ENCODE measurements around the gene RIN3. TPM values are rescaled to one million over a fixed set of nuclear protein-coding genes. Genes with fewer than 3 reads are reported as not detected.

Gene RIN3
- total and polyA plus RNA-seq, 10 of the 15 experiments (the other 5 are each of a cell fraction or from before 2014, with no cell fraction given), result 0.91 to 23.3 (median 6.3) TPM

DNA sequence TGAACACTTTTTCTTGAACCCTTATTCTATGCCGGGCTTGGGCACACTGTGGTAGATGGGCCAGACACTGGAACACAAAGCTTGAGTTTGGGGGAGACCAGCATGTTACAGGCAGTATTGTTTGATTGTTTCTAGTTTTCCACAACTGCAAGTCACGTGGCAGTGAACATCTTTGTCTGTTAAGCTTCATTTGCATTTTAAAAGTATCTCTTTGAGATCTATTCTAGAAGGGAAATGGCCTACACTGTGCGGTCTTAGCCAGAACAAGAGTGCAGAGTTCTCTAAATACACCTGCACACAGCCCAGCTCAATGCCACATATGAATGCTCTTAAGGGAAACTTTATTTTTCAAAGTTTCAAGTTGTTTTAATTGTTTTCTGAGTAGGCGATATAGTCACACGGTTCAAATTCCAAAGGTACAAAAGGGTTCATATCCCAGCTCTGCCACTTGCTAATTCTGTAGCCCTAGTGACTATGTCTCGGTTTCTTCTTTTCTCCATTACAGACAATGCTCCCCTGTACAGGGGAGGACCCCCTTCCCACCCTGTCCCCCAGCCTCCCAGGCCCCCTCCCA lies 24.9 kb downstream of the RIN3 start (continued):
- TF ChIP-seq EP300 (IDR thresholded peaks at IDR 0.05; ENCODE audit: borderline replicate concordance in 1 of 2, control insufficient read depth in 1 of 2, low read depth in 2 of 2, low read length in 2 of 2) (no peak), RB1 (IDR thresholded peaks at IDR 0.05; ENCODE audit: borderline replicate concordance) (no peak)

DNA sequence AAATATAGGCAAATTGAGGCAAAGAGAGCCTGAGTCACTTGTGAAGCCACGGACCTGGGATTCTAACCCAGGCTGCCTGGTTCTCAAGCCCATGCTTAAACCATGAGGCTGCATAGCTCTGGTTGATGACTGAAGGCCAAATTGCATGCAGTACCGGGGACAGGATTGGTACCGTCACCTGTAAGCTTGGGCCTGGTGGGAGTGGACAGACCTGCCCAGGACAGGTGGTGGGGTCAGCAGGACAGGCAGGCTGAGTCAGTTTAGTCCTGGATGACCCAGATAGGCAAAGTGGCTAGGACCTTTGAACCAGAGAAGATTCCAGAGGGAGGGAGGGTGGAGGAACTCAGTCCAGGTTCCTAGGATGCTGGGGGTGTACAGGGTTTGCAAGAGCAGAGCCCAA lies 25.8 kb downstream of the RIN3 start:
- Histone ChIP-seq H3K9ac (ENCODE audit: control insufficient read depth, insufficient read depth, low read length) (no peak overlapping the region), H3K79me2 (ENCODE audit: control insufficient read depth, insufficient read depth, low read length) (peaks cover 3% of the 10 kb centered on the region; the same call in 1 of the 2 replicates), H2AFZ (ENCODE audit: control insufficient read depth, low read depth, low read length) (peak overlapping the region; percentile 60), H3K9me3 (replicated peaks; ENCODE audit: control insufficient read depth, insufficient read depth, low read length) (no peaks in the 10 kb centered on the region; the same call in 2 of the 3 replicates), H3K36me3 (ENCODE audit: control insufficient read depth in 2 of 2, insufficient read depth in 2 of 2, low read length in 1 of 2) (no peaks in the 10 kb centered on the region), H3K4me2 (ENCODE audit: control insufficient read depth, insufficient read depth) (no peak overlapping the region), H3K27me3 (replicated peaks in 1 of 2; ENCODE audit: control insufficient read depth in 2 of 2, insufficient read depth in 2 of 2, low read length in 1 of 2) (no peaks in the 10 kb centered on the region), H3K4me1 (ENCODE audit: control insufficient read depth, insufficient read depth, low read length) (peaks cover 28% of the 10 kb centered on the region), H4K20me1 (ENCODE audit: control insufficient read depth, insufficient read depth) (no peaks in the 10 kb centered on the region), H3K27ac (ENCODE audit: control insufficient read depth, insufficient read depth) (no peak overlapping the region), H3K4me3 (no peak overlapping the region)
- no TSS peak for BruUV-seq (replicated peaks)
- in situ Hi-C loops (cut with MboI), result no loop called here
- ChIA-PET POLR2A (interaction anchor here (0.6 to 1.0 kb wide), 2 partner anchors 59 to 638 kb away, joined by 3 read pairs; no protein-coding TSS in a partner anchor), SMC1A (ENCODE audit: uncharacterized antibody, unreplicated experiment) (interaction anchor here (1.1 to 2.1 kb wide), 5 partner anchors 8 to 51 kb away, joined by 3 to 10 read pairs (median 8); no protein-coding TSS in a partner anchor), RAD21 (ENCODE audit: unreplicated experiment) (interaction anchor here (1.1 to 1.7 kb wide), 5 partner anchors 25 to 78 kb away, joined by 3 to 13 read pairs (median 3); no protein-coding TSS in a partner anchor), CTCF (interaction anchor here (1.0 to 1.5 kb wide), 2 partner anchors 23 to 48 kb away, joined by 3 to 5 read pairs; no protein-coding TSS in a partner anchor)
- FAIRE-seq (no peak), ATAC-seq (no peak), DNase-seq (ENCODE audit: low read depth, low spot score) (no peak)
- intact Hi-C loops (cut with micrococcal nuclease; ENCODE audit: unreplicated experiment), result no loop called here
- 80% methylated on average over 3 of the region's 3 CpGs for WGBS (ENCODE audit: insufficient coverage, insufficient replicate concordance, low lambda C conversion rate, missing lambda C conversion rate)
- TF ChIP-seq ESRRA (IDR thresholded peaks at IDR 0.05; ENCODE audit: low read length) (no peak), RUNX3 (IDR thresholded peaks at IDR 0.05; ENCODE audit: low read length) (no peak), SUZ12 (IDR thresholded peaks at IDR 0.05; ENCODE audit: unreplicated experiment) (no peak), GATAD2B (conservative IDR thresholded peaks at IDR 0.05; ENCODE audit: low read depth) (no peak), MEF2A (IDR thresholded peaks at IDR 0.05; ENCODE audit: insufficient read depth, low read depth, low read length) (no peak), ATF7 (IDR thresholded peaks at IDR 0.05; ENCODE audit: low read depth) (no peak), CHD4 (IDR thresholded peaks at IDR 0.05) (no peak), CBX5 (IDR thresholded peaks at IDR 0.05; ENCODE audit: low read depth) (no peak), ZNF24 (IDR thresholded peaks at IDR 0.05) (no peak), IKZF1 (conservative IDR thresholded peaks at IDR 0.05) (no peak)
- TF ChIP-seq, protein P1, sequence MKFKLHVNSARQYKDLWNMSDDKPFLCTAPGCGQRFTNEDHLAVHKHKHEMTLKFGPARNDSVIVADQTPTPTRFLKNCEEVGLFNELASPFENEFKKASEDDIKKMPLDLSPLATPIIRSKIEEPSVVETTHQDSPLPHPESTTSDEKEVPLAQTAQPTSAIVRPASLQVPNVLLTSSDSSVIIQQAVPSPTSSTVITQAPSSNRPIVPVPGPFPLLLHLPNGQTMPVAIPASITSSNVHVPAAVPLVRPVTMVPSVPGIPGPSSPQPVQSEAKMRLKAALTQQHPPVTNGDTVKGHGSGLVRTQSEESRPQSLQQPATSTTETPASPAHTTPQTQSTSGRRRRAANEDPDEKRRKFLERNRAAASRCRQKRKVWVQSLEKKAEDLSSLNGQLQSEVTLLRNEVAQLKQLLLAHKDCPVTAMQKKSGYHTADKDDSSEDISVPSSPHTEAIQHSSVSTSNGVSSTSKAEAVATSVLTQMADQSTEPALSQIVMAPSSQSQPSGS (IDR thresholded peaks at IDR 0.05; ENCODE audit: low read length), result no peak
- TF ChIP-seq, protein P2, sequence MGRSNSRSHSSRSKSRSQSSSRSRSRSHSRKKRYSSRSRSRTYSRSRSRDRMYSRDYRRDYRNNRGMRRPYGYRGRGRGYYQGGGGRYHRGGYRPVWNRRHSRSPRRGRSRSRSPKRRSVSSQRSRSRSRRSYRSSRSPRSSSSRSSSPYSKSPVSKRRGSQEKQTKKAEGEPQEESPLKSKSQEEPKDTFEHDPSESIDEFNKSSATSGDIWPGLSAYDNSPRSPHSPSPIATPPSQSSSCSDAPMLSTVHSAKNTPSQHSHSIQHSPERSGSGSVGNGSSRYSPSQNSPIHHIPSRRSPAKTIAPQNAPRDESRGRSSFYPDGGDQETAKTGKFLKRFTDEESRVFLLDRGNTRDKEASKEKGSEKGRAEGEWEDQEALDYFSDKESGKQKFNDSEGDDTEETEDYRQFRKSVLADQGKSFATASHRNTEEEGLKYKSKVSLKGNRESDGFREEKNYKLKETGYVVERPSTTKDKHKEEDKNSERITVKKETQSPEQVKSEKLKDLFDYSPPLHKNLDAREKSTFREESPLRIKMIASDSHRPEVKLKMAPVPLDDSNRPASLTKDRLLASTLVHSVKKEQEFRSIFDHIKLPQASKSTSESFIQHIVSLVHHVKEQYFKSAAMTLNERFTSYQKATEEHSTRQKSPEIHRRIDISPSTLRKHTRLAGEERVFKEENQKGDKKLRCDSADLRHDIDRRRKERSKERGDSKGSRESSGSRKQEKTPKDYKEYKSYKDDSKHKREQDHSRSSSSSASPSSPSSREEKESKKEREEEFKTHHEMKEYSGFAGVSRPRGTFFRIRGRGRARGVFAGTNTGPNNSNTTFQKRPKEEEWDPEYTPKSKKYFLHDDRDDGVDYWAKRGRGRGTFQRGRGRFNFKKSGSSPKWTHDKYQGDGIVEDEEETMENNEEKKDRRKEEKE (IDR thresholded peaks at IDR 0.05), result no peak
- TF ChIP-seq, protein P3, sequence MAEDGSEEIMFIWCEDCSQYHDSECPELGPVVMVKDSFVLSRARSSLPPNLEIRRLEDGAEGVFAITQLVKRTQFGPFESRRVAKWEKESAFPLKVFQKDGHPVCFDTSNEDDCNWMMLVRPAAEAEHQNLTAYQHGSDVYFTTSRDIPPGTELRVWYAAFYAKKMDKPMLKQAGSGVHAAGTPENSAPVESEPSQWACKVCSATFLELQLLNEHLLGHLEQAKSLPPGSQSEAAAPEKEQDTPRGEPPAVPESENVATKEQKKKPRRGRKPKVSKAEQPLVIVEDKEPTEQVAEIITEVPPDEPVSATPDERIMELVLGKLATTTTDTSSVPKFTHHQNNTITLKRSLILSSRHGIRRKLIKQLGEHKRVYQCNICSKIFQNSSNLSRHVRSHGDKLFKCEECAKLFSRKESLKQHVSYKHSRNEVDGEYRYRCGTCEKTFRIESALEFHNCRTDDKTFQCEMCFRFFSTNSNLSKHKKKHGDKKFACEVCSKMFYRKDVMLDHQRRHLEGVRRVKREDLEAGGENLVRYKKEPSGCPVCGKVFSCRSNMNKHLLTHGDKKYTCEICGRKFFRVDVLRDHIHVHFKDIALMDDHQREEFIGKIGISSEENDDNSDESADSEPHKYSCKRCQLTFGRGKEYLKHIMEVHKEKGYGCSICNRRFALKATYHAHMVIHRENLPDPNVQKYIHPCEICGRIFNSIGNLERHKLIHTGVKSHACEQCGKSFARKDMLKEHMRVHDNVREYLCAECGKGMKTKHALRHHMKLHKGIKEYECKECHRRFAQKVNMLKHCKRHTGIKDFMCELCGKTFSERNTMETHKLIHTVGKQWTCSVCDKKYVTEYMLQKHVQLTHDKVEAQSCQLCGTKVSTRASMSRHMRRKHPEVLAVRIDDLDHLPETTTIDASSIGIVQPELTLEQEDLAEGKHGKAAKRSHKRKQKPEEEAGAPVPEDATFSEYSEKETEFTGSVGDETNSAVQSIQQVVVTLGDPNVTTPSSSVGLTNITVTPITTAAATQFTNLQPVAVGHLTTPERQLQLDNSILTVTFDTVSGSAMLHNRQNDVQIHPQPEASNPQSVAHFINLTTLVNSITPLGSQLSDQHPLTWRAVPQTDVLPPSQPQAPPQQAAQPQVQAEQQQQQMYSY (CRISPR knock-in tag; IDR thresholded peaks at IDR 0.05), result no peak
